Endodermal cell (in vitro differentiated cells): Measurements from ENCODE around the gene CHN1. TPM values are rescaled to one million over a fixed set of nuclear protein-coding genes. Genes with fewer than 3 reads are reported as not detected.

Experiments
- DNase-seq: peaks from one replicate; pipeline ENCODE4 v3.0.0-alpha.2; 2017
- H3K27ac ChIP-seq: 2 replicates; pipeline ENCODE4 v1.5.1; 2013; ENCODE audit warnings: mild to moderate bottlenecking, low read depth, low read length, moderate library complexity
- H3K27me3 ChIP-seq: 2 replicates; pipeline ENCODE4 v1.6.1; 2013; ENCODE audit warnings: mild to moderate bottlenecking, low read length, moderate library complexity; ENCODE audit not compliant: insufficient read depth, control insufficient read depth, poor library complexity, severe bottlenecking
- H3K36me3 ChIP-seq: 2 replicates; pipeline ENCODE4 v1.7.0; 2013; ENCODE audit warnings: mild to moderate bottlenecking, low read length, moderate library complexity; ENCODE audit not compliant: control insufficient read depth, insufficient read depth
- H3K4me1 ChIP-seq: one replicate; pipeline ENCODE4 v1.7.0; 2013; ENCODE audit warnings: low read length; ENCODE audit not compliant: control insufficient read depth, insufficient read depth
- H3K4me3 ChIP-seq: 2 replicates; pipeline ENCODE4 v1.5.1; 2013; ENCODE audit warnings: mild to moderate bottlenecking, low read length, moderate library complexity
- H3K9ac ChIP-seq: 2 replicates; pipeline ENCODE4 v1.6.1; 2013; ENCODE audit warnings: mild to moderate bottlenecking, low read length, moderate library complexity; ENCODE audit not compliant: poor library complexity, severe bottlenecking; ENCODE audit errors: extremely low read depth
- H3K9me3 ChIP-seq: 2 replicates; pipeline ENCODE4 v1.6.1; 2013; ENCODE audit warnings: mild to moderate bottlenecking, low read length, moderate library complexity; ENCODE audit not compliant: control insufficient read depth
- H3K27ac Mint-ChIP-seq: 2 replicates; pipeline ENCODE4 v1.8.0; 2020; ENCODE audit warnings: mixed read lengths
- H3K27me3 Mint-ChIP-seq: 2 replicates; pipeline ENCODE4 v1.8.0; 2021; ENCODE audit warnings: mild to moderate bottlenecking, mixed read lengths; ENCODE audit not compliant: insufficient read depth
- H3K36me3 Mint-ChIP-seq: 2 replicates; pipeline ENCODE4 v1.8.0; 2020; ENCODE audit warnings: low read depth, mixed read lengths
- H3K4me1 Mint-ChIP-seq: 2 replicates; pipeline ENCODE4 v1.8.0; 2020; ENCODE audit warnings: mixed read lengths
- H3K4me3 Mint-ChIP-seq: 2 replicates; pipeline ENCODE4 v1.8.0; 2020; ENCODE audit warnings: mild to moderate bottlenecking, moderate library complexity, mixed read lengths
- H3K9me3 Mint-ChIP-seq: 2 replicates; pipeline ENCODE4 v1.8.0; 2020; ENCODE audit warnings: mild to moderate bottlenecking, mixed read lengths
- WGBS, 2 experiments: methylation state at CpG; one replicate each; pipeline versions ENCODE4 v1.1.5 to v1.1.7; 2013; ENCODE audit warnings: missing lambda C conversion rate in 2 of 2, mixed read lengths in 1 of 2; ENCODE audit not compliant: insufficient coverage in 1 of 2, insufficient read length in 1 of 2; 5-methylcytosine and 5-hydroxymethylcytosine counted together
- total RNA-seq, 2 donors: library from RNA; stranded (reverse); fragmentation: NEBNext Ultra II Directional in 1 of 2; extraction: Animal tissue kit (Norgen Biotek cat#: 25700) in 1 of 2; gene quantifications; 2 replicates in 1 of 2; 3 replicates in 1 of 2; pipeline ENCODE4 v1.2.1, GENCODE V29; 2021
- TF ChIP-seq, protein P1 (sequence below): fragments of 200-600 bp; sonication (generic); conservative IDR thresholded peaks from 2 replicates; pipeline ENCODE4 v1.5.0; 2021; ENCODE audit warnings: antibody characterized with exemption, mild to moderate bottlenecking

CHN1 gene
- total RNA-seq, 2 donors from 2014 or later, result 24.3 to 28.8 TPM

DNA sequence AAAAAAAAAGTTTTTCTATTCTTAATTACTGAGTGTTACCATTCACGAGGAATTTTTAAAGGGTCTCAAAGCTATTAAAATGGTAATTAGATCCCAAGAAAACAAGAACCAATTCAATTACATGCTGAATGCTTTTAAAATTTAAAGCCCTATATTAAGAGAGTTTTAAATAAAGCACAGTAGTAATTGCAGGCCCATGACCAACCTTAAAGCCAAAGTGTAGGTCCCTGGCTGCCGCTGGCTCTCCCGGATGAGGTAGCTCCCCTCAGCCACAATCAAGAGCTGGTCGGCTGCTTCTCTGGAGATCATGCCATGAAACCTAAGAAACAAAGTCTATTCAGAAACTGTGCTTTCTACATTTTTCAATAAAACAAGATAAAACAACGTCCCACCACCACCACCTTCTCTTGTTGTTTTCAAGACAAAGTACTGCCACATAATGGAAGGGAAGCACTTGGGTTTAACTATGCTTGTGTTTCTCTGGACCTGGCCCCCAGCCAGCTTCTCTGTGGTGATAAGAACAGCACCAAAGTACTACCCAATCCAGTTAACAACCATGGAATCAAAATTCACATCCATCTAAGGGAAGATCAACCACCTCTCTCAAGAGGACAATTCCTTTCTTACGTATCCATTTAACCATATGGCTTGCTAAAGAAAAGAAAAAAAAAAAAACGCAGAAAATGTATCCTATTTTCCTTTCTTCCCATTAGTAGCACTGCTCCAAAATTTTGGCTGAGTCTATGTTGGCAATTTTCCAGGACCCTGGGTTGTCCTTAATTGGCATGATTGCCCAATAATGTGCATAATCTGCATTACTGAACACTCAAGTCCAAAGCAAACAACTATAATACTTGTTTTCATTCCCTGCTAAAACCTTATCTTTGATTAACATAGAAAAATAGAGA is 90.1 kb downstream of the CHN1 start:
- Mint-ChIP-seq H3K27me3 (no peaks in the 10 kb centered on the region), H3K4me3 (no peak overlapping the region), H3K27ac (no peak overlapping the region), H3K36me3 (peaks cover 26% of the 10 kb centered on the region), H3K4me1 (peaks cover 3% of the 10 kb centered on the region), H3K9me3 (no peaks in the 10 kb centered on the region)
- H3K9me3 ChIP-seq, result no peaks in the 10 kb centered on the region
- H3K36me3 ChIP-seq, result peaks cover 9% of the 10 kb centered on the region
- no peak for DNase-seq
- TF ChIP-seq, protein P1, sequence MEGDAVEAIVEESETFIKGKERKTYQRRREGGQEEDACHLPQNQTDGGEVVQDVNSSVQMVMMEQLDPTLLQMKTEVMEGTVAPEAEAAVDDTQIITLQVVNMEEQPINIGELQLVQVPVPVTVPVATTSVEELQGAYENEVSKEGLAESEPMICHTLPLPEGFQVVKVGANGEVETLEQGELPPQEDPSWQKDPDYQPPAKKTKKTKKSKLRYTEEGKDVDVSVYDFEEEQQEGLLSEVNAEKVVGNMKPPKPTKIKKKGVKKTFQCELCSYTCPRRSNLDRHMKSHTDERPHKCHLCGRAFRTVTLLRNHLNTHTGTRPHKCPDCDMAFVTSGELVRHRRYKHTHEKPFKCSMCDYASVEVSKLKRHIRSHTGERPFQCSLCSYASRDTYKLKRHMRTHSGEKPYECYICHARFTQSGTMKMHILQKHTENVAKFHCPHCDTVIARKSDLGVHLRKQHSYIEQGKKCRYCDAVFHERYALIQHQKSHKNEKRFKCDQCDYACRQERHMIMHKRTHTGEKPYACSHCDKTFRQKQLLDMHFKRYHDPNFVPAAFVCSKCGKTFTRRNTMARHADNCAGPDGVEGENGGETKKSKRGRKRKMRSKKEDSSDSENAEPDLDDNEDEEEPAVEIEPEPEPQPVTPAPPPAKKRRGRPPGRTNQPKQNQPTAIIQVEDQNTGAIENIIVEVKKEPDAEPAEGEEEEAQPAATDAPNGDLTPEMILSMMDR, result no peak
- H3K27ac ChIP-seq, result no peak overlapping the region
- no peak overlapping the region for H3K9ac ChIP-seq
- no peak overlapping the region for H3K4me3 ChIP-seq
- H3K4me1 ChIP-seq, result no peaks in the 10 kb centered on the region
- H3K27me3 ChIP-seq, result no peaks in the 10 kb centered on the region
- WGBS, 2 experiments, result 89 to 100% methylated on average over 3 to 7 of the region's 7 CpGs

DNA sequence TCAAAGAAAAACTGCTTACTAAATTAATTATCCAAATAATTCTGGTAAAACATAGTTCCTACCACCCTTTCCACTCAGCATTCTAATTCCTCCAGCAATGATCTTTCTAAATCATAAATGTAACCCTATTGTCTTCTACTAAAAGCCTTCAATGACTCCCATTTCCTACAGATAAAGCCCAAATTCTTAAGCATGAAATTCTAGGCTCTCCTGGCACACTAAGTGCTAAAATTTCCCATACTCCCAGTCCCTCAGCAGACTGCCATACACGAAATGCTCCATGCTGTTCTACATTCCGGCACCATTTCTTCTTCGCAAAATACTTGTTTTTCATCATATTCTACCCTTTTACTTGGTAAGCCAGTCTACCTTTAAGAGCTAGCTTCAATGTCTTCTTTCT is 96.9 kb downstream of the CHN1 start:
- H3K36me3 Mint-ChIP-seq, result peaks cover 23% of the 10 kb centered on the region
- H3K9ac ChIP-seq, result no peak overlapping the region
- WGBS, 2 experiments, result 90 to 92% methylated on average over 3 of the region's 3 CpGs
- DNase-seq, result no peak
- H3K4me3 Mint-ChIP-seq, result no peak overlapping the region
- H3K9me3 ChIP-seq, result no peaks in the 10 kb centered on the region
- no peak overlapping the region for H3K27ac Mint-ChIP-seq
- no peaks in the 10 kb centered on the region for H3K9me3 Mint-ChIP-seq
- TF ChIP-seq, protein P1, result no peak
- H3K27ac ChIP-seq, result no peak overlapping the region
- peaks cover 11% of the 10 kb centered on the region for H3K36me3 ChIP-seq
- H3K27me3 ChIP-seq, result no peaks in the 10 kb centered on the region
- H3K4me3 ChIP-seq, result no peak overlapping the region
- H3K27me3 Mint-ChIP-seq, result no peaks in the 10 kb centered on the region
- H3K4me1 ChIP-seq, result no peaks in the 10 kb centered on the region
- no peaks in the 10 kb centered on the region for H3K4me1 Mint-ChIP-seq

DNA sequence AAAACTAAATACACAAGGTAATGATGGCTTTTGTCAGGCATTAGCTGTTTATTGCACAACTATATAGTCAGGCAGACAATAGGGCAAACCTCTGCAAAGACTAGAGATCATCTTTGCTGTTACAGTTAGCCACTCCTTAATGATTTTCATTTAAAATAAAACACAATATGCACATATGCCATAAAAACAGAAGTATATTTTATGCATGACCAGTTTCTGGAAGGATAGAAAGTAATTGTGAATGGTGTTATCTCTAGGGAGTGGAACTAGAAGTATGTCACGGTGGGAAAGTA is 102.0 kb downstream of the CHN1 start:
- Mint-ChIP-seq H3K27ac (no peak overlapping the region), H3K4me3 (no peak overlapping the region), H3K36me3 (peaks cover 10% of the 10 kb centered on the region), H3K27me3 (no peaks in the 10 kb centered on the region), H3K4me1 (no peaks in the 10 kb centered on the region), H3K9me3 (no peaks in the 10 kb centered on the region)
- Histone ChIP-seq H3K9ac (no peak overlapping the region), H3K4me1 (no peaks in the 10 kb centered on the region), H3K27me3 (no peaks in the 10 kb centered on the region), H3K36me3 (peaks cover 4% of the 10 kb centered on the region), H3K4me3 (no peak overlapping the region), H3K9me3 (no peaks in the 10 kb centered on the region), H3K27ac (no peak overlapping the region)
- TF ChIP-seq, protein P1, result no peak
- DNase-seq, result no peak
- WGBS, 2 experiments, result 100% methylated on average over 1 of the region's 1 CpG; no CpG with 5 or more reads in 1 of the 2 experiments
